ENCODE data around the gene FANK1.
"Not testable (repeated sequence)": the region's sequence is repeated elsewhere in the genome, so short reads cannot be mapped to it uniquely, and the experiment has no call there.

Gene FANK1

GRCh38 chr10:125896088-125896934 lies at the start of gene FANK1:
Gene FANK1 (plus strand): TSS chr10:125896564. CDS start chr10:125896643, 79 bp downstream.
- not testable (repeated sequence) for H3K27ac ChIP-seq (ENCODE audit: low read depth, low read length); H3K27me3 ChIP-seq (ENCODE audit: control insufficient read depth in 1 of 2, insufficient read depth in 2 of 2, low read length in 2 of 2); H3K4me1 ChIP-seq (ENCODE audit: insufficient read depth, low read length); H3K9me3 ChIP-seq (ENCODE audit: low read length); H3K9ac ChIP-seq (ENCODE audit: low read length); H3K36me3 ChIP-seq (ENCODE audit: insufficient read depth, low read length)
- peak within 1 kb of the TSS; percentile 66 to 74 for H3K4me3 ChIP-seq (ENCODE audit: low read depth in 1 of 2, low read length in 2 of 2)

- H3K4me3 ChIP-seq (ENCODE audit: low read depth in 1 of 2, low read length in 2 of 2), result no peak overlapping the region
- no peak overlapping the region for H3K9ac ChIP-seq (ENCODE audit: low read length)
- peaks cover 15% of the 10 kb centered on the region for H3K36me3 ChIP-seq (ENCODE audit: insufficient read depth, low read length)
- H3K4me1 ChIP-seq (ENCODE audit: insufficient read depth, low read length), result no peaks in the 10 kb centered on the region
- no peak overlapping the region for H3K27ac ChIP-seq (ENCODE audit: low read depth, low read length)
- no peaks in the 10 kb centered on the region for H3K27me3 ChIP-seq (ENCODE audit: control insufficient read depth in 1 of 2, insufficient read depth in 2 of 2, low read length in 2 of 2)
- H3K9me3 ChIP-seq (ENCODE audit: low read length), result no peaks in the 10 kb centered on the region
Measured at GRCh38 chr10:125846894-125847293, 49.5 kb upstream of the FANK1 start.

- Histone ChIP-seq H3K4me1 (ENCODE audit: insufficient read depth, low read length) (no peaks in the 10 kb centered on the region), H3K27me3 (ENCODE audit: control insufficient read depth in 1 of 2, insufficient read depth in 2 of 2, low read length in 2 of 2) (no peaks in the 10 kb centered on the region), H3K27ac (ENCODE audit: low read depth, low read length) (no peak overlapping the region), H3K36me3 (ENCODE audit: insufficient read depth, low read length) (peaks cover 27% of the 10 kb centered on the region), H3K9ac (ENCODE audit: low read length) (no peak overlapping the region), H3K4me3 (ENCODE audit: low read depth in 1 of 2, low read length in 2 of 2) (no peak overlapping the region), H3K9me3 (ENCODE audit: low read length) (no peaks in the 10 kb centered on the region)
Measured at GRCh38 chr10:125848371-125848770, 48.0 kb upstream of the FANK1 start.

- Histone ChIP-seq H3K36me3 (ENCODE audit: insufficient read depth, low read length) (peaks cover 31% of the 10 kb centered on the region), H3K27me3 (ENCODE audit: control insufficient read depth in 1 of 2, insufficient read depth in 2 of 2, low read length in 2 of 2) (no peaks in the 10 kb centered on the region), H3K27ac (ENCODE audit: low read depth, low read length) (no peak overlapping the region)
Measured at GRCh38 chr10:125848857-125849256, 47.5 kb upstream of the FANK1 start.

GRCh38 chr10:125849448-125849847 lies 46.9 kb upstream of the FANK1 start:
- peaks cover 32% of the 10 kb centered on the region for H3K36me3 ChIP-seq (ENCODE audit: insufficient read depth, low read length)
- H3K27ac ChIP-seq (ENCODE audit: low read depth, low read length), result no peak overlapping the region
- no peaks in the 10 kb centered on the region for H3K27me3 ChIP-seq (ENCODE audit: control insufficient read depth in 1 of 2, insufficient read depth in 2 of 2, low read length in 2 of 2)
- no peak overlapping the region for H3K9ac ChIP-seq (ENCODE audit: low read length)
- no peaks in the 10 kb centered on the region for H3K4me1 ChIP-seq (ENCODE audit: insufficient read depth, low read length)
- H3K4me3 ChIP-seq (ENCODE audit: low read depth in 1 of 2, low read length in 2 of 2), result no peak overlapping the region
- H3K9me3 ChIP-seq (ENCODE audit: low read length), result no peaks in the 10 kb centered on the region

More at GRCh38 chr10:125848857-125849256, 47.5 kb upstream of the FANK1 start:
- H3K4me1 ChIP-seq (ENCODE audit: insufficient read depth, low read length), result no peaks in the 10 kb centered on the region
- no peaks in the 10 kb centered on the region for H3K9me3 ChIP-seq (ENCODE audit: low read length)
- H3K4me3 ChIP-seq (ENCODE audit: low read depth in 1 of 2, low read length in 2 of 2), result no peak overlapping the region
- no peak overlapping the region for H3K9ac ChIP-seq (ENCODE audit: low read length)

GRCh38 chr10:125850766-125851731 lies 45.3 kb upstream of the FANK1 start:
- Histone ChIP-seq H3K9ac (ENCODE audit: low read length) (no peak overlapping the region), H3K27ac (ENCODE audit: low read depth, low read length) (no peak overlapping the region), H3K4me1 (ENCODE audit: insufficient read depth, low read length) (no peaks in the 10 kb centered on the region), H3K4me3 (ENCODE audit: low read depth in 1 of 2, low read length in 2 of 2) (no peak overlapping the region), H3K9me3 (ENCODE audit: low read length) (no peaks in the 10 kb centered on the region), H3K36me3 (ENCODE audit: insufficient read depth, low read length) (peaks cover 28% of the 10 kb centered on the region), H3K27me3 (ENCODE audit: control insufficient read depth in 1 of 2, insufficient read depth in 2 of 2, low read length in 2 of 2) (no peaks in the 10 kb centered on the region)

GRCh38 chr10:125852487-125852886 lies 43.9 kb upstream of the FANK1 start:
- Histone ChIP-seq H3K27me3 (ENCODE audit: control insufficient read depth in 1 of 2, insufficient read depth in 2 of 2, low read length in 2 of 2) (no peaks in the 10 kb centered on the region), H3K36me3 (ENCODE audit: insufficient read depth, low read length) (peaks cover 31% of the 10 kb centered on the region), H3K4me3 (ENCODE audit: low read depth in 1 of 2, low read length in 2 of 2) (no peak overlapping the region), H3K4me1 (ENCODE audit: insufficient read depth, low read length) (no peaks in the 10 kb centered on the region), H3K27ac (ENCODE audit: low read depth, low read length) (no peak overlapping the region), H3K9ac (ENCODE audit: low read length) (no peak overlapping the region), H3K9me3 (ENCODE audit: low read length) (no peaks in the 10 kb centered on the region)

- Histone ChIP-seq H3K9me3 (ENCODE audit: low read length) (no peaks in the 10 kb centered on the region), H3K36me3 (ENCODE audit: insufficient read depth, low read length) (peaks cover 34% of the 10 kb centered on the region), H3K9ac (ENCODE audit: low read length) (no peak overlapping the region), H3K27me3 (ENCODE audit: control insufficient read depth in 1 of 2, insufficient read depth in 2 of 2, low read length in 2 of 2) (no peaks in the 10 kb centered on the region), H3K4me3 (ENCODE audit: low read depth in 1 of 2, low read length in 2 of 2) (no peak overlapping the region), H3K4me1 (ENCODE audit: insufficient read depth, low read length) (no peaks in the 10 kb centered on the region), H3K27ac (ENCODE audit: low read depth, low read length) (no peak overlapping the region)
Measured at GRCh38 chr10:125857185-125857760, 39.1 kb upstream of the FANK1 start.

GRCh38 chr10:125859128-125859817 lies 37.1 kb upstream of the FANK1 start:
- H3K9me3 ChIP-seq (ENCODE audit: low read length), result no peaks in the 10 kb centered on the region
- no peak overlapping the region for H3K4me3 ChIP-seq (ENCODE audit: low read depth in 1 of 2, low read length in 2 of 2)
- H3K36me3 ChIP-seq (ENCODE audit: insufficient read depth, low read length), result peaks cover 25% of the 10 kb centered on the region
- no peaks in the 10 kb centered on the region for H3K27me3 ChIP-seq (ENCODE audit: control insufficient read depth in 1 of 2, insufficient read depth in 2 of 2, low read length in 2 of 2)
- H3K9ac ChIP-seq (ENCODE audit: low read length), result no peak overlapping the region
- no peak overlapping the region for H3K27ac ChIP-seq (ENCODE audit: low read depth, low read length)
- H3K4me1 ChIP-seq (ENCODE audit: insufficient read depth, low read length), result no peaks in the 10 kb centered on the region

- H3K36me3 ChIP-seq (ENCODE audit: insufficient read depth, low read length), result peaks cover 13% of the 10 kb centered on the region
- H3K4me3 ChIP-seq (ENCODE audit: low read depth in 1 of 2, low read length in 2 of 2), result no peak overlapping the region
- H3K9ac ChIP-seq (ENCODE audit: low read length), result no peak overlapping the region
- H3K9me3 ChIP-seq (ENCODE audit: low read length), result no peaks in the 10 kb centered on the region
- H3K27ac ChIP-seq (ENCODE audit: low read depth, low read length), result no peak overlapping the region
- no peaks in the 10 kb centered on the region for H3K4me1 ChIP-seq (ENCODE audit: insufficient read depth, low read length)
- no peaks in the 10 kb centered on the region for H3K27me3 ChIP-seq (ENCODE audit: control insufficient read depth in 1 of 2, insufficient read depth in 2 of 2, low read length in 2 of 2)
Measured at GRCh38 chr10:125865120-125865519, 31.2 kb upstream of the FANK1 start.
